SU-DHL-6 (cell line): Measurements from ENCODE around the gene NR2F1-AS1.

ENCODE experiments used
- EZH2phosphoT487 ChIP-seq: fragments of 200-600 bp; sonication (generic), shearing (Covaris generic); conservative IDR thresholded peaks from 2 replicates; pipeline ENCODE4 v1.6.1; 2018; ENCODE audit warnings: mild to moderate bottlenecking, antibody characterized with exemption, low read length, moderate library complexity, mixed read lengths
- TF ChIP-seq, protein P1 (sequence below): fragments of 200-600 bp; sonication (generic); IDR thresholded peaks from one replicate; pipeline ENCODE4 v1.5.1; 2017; ENCODE audit warnings: antibody characterized with exemption, mild to moderate bottlenecking, low read length, moderate library complexity; ENCODE audit not compliant: insufficient read depth, poor library complexity, severe bottlenecking

DNA sequence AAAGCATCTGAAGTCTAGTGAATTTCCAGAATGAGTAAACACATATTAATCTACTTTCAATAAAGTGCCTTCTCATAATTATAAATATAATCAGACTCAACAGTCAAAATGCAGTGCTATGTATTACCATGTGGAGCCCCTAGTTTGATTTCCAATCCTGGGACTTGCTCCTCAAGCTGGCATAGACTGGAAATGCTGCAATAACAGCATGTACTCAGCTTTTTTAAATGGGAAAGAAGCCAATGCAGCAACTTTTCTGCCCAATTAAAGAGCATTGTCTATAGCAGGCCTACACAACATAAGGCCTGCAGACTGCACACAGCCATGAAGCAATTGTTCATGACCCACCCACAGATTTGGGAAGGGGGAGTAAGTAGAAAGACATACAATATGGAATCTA lies 103.2 kb downstream of the NR2F1-AS1 start:
- TF ChIP-seq, protein P1, sequence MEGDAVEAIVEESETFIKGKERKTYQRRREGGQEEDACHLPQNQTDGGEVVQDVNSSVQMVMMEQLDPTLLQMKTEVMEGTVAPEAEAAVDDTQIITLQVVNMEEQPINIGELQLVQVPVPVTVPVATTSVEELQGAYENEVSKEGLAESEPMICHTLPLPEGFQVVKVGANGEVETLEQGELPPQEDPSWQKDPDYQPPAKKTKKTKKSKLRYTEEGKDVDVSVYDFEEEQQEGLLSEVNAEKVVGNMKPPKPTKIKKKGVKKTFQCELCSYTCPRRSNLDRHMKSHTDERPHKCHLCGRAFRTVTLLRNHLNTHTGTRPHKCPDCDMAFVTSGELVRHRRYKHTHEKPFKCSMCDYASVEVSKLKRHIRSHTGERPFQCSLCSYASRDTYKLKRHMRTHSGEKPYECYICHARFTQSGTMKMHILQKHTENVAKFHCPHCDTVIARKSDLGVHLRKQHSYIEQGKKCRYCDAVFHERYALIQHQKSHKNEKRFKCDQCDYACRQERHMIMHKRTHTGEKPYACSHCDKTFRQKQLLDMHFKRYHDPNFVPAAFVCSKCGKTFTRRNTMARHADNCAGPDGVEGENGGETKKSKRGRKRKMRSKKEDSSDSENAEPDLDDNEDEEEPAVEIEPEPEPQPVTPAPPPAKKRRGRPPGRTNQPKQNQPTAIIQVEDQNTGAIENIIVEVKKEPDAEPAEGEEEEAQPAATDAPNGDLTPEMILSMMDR, result no peak
- TF ChIP-seq EZH2phosphoT487, result no peak
